ENCODE data around the gene GPR87.

The GPR87 gene

DNA sequence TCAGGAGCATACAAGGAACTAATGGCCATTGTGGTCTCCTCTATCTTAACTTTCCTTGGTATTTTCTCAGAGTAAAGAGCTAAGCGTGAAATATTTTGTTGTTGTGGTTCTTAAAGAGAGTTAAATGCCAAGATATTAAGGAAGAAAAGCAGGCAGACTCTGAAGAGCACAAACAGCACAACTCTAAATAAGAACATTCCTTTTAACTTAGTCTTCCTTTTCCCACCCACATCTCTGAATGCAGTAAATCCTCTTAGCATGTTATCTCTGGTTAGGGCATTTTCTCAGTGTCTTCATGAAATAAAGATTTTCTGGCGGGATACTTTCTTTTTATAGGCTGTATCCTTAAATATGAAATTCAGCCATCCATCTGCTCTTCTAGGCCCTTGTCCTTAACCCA lies 1.5 kb downstream of the GPR87 start:
- DNase-seq: no peak

DNA sequence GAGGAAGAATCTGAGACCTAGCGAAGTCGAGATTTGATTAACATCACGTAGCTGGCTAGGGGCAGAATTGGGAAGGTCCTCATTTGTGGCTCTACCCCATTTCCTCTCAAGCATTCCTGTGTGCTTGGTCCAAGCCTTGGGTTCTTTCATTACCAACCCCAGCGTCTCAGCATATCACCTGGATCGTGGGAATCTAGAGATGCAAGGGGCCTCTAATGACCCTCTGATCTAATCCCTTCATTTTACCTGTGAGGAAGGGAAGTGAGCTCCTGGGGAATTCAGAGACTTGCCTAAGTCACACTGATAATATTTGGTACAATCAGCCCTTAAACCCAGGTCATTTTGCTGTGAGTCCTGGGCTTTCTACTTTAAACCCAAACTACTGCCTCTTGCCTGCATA lies 2.0 kb downstream of the GPR87 start:
- DNase-seq: no peak

GRCh38 chr3:151314137-151314536 lies 2.5 kb downstream of the GPR87 start:
- DNase-seq: no peak

DNA sequence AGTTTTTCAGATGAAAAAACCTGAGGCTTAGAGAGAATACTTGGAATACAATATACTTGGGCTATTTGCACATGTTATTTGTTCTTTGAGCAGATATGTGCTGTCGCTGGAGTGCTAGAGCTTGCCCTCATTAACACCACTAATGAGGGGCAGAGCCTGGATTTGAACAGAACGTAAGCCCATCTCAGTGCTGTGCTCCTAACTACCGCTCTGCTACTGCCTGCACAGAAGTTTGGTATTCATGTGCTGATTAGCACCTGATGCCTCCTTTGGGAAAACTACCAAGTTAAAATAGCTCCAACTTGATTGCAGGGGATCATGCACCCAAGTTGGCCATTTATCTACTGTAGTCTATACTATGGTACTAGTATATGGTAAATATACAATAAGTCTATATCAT lies 3.6 kb downstream of the GPR87 start:
- no peak for DNase-seq

- no peak for DNase-seq
Measured at GRCh38 chr3:151309566-151309965, 7.1 kb downstream of the GPR87 start.

DNA sequence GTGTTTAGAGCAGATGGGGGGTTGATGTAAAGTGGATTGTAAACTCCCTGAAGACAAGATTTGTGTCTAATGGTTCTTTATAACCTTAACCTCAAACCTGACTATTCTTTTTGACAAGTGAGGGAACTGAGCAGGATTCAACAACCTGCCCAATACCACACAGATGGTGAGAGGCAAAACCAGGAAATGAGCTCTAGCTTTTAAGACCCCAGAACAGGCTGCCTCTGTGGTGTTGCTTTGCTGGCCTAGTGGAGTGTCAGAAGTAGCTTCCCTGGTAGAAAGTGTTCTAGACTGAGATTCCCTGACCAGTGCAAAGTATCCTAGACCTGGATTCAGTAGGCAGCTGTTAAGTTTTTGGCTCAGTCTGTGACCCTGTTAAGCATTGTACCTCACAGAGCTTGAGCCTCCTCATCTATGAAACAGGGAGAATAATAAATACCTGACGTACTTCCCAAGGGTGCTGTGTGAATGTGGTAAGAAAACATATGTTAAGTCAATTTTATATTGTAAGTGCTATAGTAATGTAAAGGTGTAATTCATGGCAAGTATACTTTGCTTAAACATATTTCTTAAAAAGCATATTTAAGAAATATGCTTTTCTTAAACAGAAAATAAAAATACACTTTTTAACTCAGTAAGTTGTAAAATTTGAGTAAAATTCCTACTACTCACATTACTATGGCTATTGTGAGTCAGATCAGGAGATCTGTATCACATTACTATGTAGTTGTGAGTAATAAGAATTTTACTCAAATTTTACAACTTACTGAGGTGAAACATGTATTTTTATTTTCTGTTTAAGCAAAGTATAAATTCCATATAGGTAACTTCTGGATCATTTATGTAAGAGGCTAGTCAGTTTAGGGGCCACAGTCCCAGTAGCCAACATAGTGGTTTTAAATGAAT lies 8.8 kb downstream of the GPR87 start:
- no peak for DNase-seq

GRCh38 chr3:151307131-151307530 lies 9.5 kb downstream of the GPR87 start:
- no peak for DNase-seq

GRCh38 chr3:151306168-151306810 lies 10.3 kb downstream of the GPR87 start:
- DNase-seq: no peak

DNA sequence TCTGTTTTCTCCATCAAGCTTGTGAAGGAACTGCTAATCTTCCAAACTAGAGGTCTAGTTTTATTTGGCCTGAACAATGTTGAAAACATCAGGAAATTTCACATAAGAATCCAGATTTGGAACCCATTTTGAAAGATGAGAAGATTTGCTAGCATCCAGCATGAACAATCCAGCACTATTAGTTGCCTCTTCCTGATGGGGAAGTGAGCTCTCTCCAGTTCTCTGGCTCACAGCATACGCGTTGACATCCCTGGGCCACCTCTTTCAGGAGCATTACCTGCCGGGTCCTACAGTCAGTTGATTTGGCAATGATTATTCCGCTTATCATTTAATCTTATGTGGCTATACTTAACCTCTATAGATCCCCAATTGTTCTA lies 10.9 kb downstream of the GPR87 start:
- DNase-seq: no peak

DNA sequence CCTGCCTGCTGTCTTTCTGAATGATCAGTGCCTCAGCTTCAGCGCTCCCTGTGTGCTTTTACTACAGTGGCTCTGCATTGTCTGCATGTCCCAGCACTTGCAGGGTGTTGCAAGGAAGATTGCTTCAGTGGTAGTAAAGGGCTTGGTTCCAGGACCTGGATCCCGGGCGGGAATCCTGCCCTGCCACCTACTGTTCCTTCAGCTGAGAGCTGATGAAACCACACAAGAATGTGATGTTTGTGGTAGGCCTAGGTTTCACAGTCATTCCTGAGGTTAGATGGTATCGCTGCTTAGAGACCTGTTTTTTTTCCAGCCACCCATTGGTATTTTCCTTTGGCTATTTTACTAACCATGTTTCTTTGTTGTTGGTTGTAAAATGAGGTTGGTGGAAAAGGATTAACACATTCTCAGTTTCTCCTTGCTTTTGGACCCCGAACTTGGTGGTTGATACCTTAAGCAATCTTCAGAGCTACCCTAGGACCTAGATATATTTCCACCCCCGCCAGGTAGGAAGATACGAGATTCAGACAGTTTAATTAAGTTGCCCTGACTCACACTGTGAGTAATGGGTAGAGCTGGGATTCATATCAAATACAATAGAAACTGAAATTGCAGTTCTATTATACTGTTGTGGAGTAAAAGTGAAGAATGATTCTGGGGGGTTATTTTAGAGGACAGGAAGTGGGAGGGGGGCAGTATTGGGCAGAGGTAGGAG lies 11.4 kb downstream of the GPR87 start:
- DNase-seq: peak; percentile 70

DNA sequence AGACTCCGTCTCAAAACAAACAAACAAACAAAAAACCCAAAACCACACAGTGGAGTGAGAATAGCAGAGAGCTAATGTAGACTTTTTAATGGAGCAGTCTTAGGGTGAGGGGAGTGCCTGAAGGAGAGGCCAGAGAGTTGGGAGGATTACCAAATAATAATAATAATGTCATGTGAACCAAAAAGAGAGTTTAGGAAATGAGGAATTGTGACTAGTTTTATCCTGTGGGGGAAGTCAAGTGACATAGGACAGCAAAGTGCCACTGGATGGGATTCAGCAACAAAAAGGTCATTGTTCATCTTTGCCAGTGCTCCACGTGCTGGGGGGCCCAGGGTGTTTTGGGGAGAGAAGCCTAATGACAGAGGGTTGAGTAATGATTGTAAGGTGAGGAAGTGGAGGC lies 12.9 kb downstream of the GPR87 start:
- no peak for DNase-seq

DNA sequence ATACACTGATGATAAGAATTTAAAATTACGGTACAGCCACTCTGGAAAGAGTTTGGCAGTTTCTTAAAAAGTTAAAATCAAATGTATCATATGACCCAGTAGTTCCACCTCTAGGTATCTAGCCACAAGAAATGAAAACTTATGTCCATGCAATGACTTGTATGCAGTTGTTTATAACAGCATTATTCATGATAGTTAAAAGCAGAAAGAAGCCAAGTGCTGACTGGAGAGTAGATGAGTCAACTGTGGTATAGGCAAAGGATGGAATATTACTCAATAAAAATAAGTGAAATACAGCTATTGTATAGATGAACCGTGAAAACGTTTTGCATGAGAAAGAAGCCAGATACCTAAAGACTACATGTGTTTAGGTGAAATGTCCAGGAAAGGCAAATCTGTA lies 14.8 kb downstream of the GPR87 start:
- DNase-seq: no peak

- no peak for DNase-seq
Measured at GRCh38 chr3:151300539-151300938, 16.1 kb downstream of the GPR87 start.

GRCh38 chr3:151299006-151299405 lies 17.6 kb downstream of the GPR87 start:
- no peak for DNase-seq

GRCh38 chr3:151297429-151297828 lies 19.2 kb downstream of the GPR87 start:
- DNase-seq: no peak

- DNase-seq: no peak
Measured at GRCh38 chr3:151296226-151296625, 20.4 kb downstream of the GPR87 start.

DNA sequence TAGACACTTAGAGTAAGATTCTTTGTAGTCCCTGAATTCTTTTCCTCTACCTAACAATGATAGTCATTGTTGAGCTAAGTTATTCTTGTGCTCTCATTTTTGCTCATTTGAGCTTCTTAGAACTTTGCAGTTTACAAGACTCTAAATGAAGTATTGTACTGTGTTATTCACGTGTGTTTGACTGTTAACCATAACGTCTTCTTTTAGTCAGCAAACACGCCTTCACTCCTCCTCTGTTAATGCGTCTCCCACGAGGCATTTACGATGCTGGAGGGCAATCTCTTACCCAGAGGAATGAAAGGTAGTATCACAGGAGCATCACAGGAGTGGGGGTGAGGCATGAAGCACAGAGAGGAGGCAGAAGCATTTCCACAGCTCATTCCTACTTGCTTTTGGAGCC lies 23.5 kb downstream of the GPR87 start:
- no peak for DNase-seq

GRCh38 chr3:151290673-151291072 lies 25.9 kb downstream of the GPR87 start:
- no peak for DNase-seq

DNA sequence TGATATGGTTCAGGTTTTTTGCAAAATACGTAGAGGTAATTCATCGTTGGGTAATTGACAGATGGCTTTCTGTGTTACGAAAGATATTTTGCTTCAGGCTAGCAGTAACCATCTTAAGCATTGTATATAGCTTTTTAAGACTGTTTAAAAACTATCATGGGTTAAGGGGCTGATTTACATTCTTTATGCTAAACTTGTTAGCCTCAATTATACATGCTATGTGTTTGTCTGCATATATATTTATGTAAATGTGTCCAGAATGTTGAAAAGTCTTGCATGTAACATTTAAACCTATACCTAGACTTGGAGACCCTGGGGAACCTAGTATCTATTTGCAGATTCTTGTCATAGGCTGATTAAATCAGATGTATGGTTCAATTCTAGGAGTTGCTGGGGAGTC lies 27.2 kb downstream of the GPR87 start:
- DNase-seq: no peak

GRCh38 chr3:151285940-151286339 lies 30.7 kb downstream of the GPR87 start:
- DNase-seq: no peak

GRCh38 chr3:151283907-151284461 lies 32.6 kb downstream of the GPR87 start:
- DNase-seq: no peak

- DNase-seq: no peak
Measured at GRCh38 chr3:151283387-151283786, 33.2 kb downstream of the GPR87 start.

GRCh38 chr3:151282921-151283320 lies 33.7 kb downstream of the GPR87 start:
- no peak for DNase-seq

All from activated CD8-positive, alpha-beta memory T cell treated with anti-CD3 and anti-CD28 coated beads for 24 hours (primary cell).